Measurements from ENCODE around the gene PRPH2. TPM values are rescaled to one million over a fixed set of nuclear protein-coding genes. Genes with fewer than 3 reads are reported as not detected.
"Not testable (repeated sequence)": the region's sequence is repeated elsewhere in the genome, so short reads cannot be mapped to it uniquely, and the experiment has no call there.

Gene PRPH2
- total RNA-seq, 1 experiment from 2014 or later, result not detected

- in situ Hi-C loops (cut with HindIII; ENCODE audit: low pct_unique_long_range_greater_than_20kb, low sequenced_read_pairs), result not testable (repeated sequence)
These were observed 48.0 kb downstream of the PRPH2 start for GRCh38 chr6:42674368-42674767.

GRCh38 chr6:42664718-42665117 lies 57.7 kb downstream of the PRPH2 start:
- no peak for DNase-seq (ENCODE audit: low read depth)
- in situ Hi-C loops (cut with HindIII; ENCODE audit: low pct_unique_long_range_greater_than_20kb, low sequenced_read_pairs), result no loop called here

More at GRCh38 chr6:42674368-42674767, 48.0 kb downstream of the PRPH2 start:
- DNase-seq (ENCODE audit: low read depth), result peak; percentile 27

GRCh38 chr6:42661540-42662153 lies 60.8 kb downstream of the PRPH2 start:
- DNase-seq (ENCODE audit: low read depth), result peak; percentile 59
- in situ Hi-C loops (cut with HindIII; ENCODE audit: low pct_unique_long_range_greater_than_20kb, low sequenced_read_pairs), result no loop called here

GRCh38 chr6:42659806-42660205 lies 62.6 kb downstream of the PRPH2 start:
- no peak for DNase-seq (ENCODE audit: low read depth)
- in situ Hi-C loops (cut with HindIII; ENCODE audit: low pct_unique_long_range_greater_than_20kb, low sequenced_read_pairs), result no loop called here

GRCh38 chr6:42653851-42654250 lies 68.5 kb downstream of the PRPH2 start:
- in situ Hi-C loops (cut with HindIII; ENCODE audit: low pct_unique_long_range_greater_than_20kb, low sequenced_read_pairs), result no loop called here
- DNase-seq (ENCODE audit: low read depth), result no peak

- in situ Hi-C loops (cut with HindIII; ENCODE audit: low pct_unique_long_range_greater_than_20kb, low sequenced_read_pairs), result no loop called here
- DNase-seq (ENCODE audit: low read depth), result no peak
These were observed 70.2 kb downstream of the PRPH2 start for GRCh38 chr6:42652024-42652746.

Other genes with a start within 250 kb of the PRPH2 start
- gene UBR2, start 158.6 kb downstream of the PRPH2 start, total RNA-seq (2014; rRNA removed; shearing (Covaris generic); ENCODE audit: low replicate concordance), result 10.6 and 10.8 TPM in 2 replicates
- 52.0 and 61.2 TPM in 2 replicates for gene TBCC, start 23.5 kb upstream of the PRPH2 start, total RNA-seq (2014; rRNA removed; shearing (Covaris generic); ENCODE audit: low replicate concordance)
- gene BICRAL, start 59.5 kb upstream of the PRPH2 start, total RNA-seq (2014; rRNA removed; shearing (Covaris generic); ENCODE audit: low replicate concordance), result 1.9 TPM in 2 replicates
- 116 and 181 TPM in 2 replicates for gene RPL7L1, start 157.0 kb upstream of the PRPH2 start, total RNA-seq (2014; rRNA removed; shearing (Covaris generic); ENCODE audit: low replicate concordance)
- gene PTCRA, start 193.5 kb upstream of the PRPH2 start, total RNA-seq (2014; rRNA removed; shearing (Covaris generic); ENCODE audit: low replicate concordance), result not detected in 2 replicates
- 69.2 and 70.4 TPM in 2 replicates for gene CNPY3, start 206.9 kb upstream of the PRPH2 start, total RNA-seq (2014; rRNA removed; shearing (Covaris generic); ENCODE audit: low replicate concordance)
- 1.5 TPM in 1 of 2 replicates, not detected in the other for gene GNMT, start 238.2 kb upstream of the PRPH2 start, total RNA-seq (2014; rRNA removed; shearing (Covaris generic); ENCODE audit: low replicate concordance)